Mucosa of rectum (tissue), 2 donors: ENCODE data around the gene CAMK1D.

ENCODE experiments used
- H3K27ac ChIP-seq, 2 donors: one replicate each; pipeline ENCODE4 v1.7.0; 2013; ENCODE audit warnings: inconsistent platforms in 2 of 2, low read depth in 2 of 2, low read length in 2 of 2
- H3K27me3 ChIP-seq, 2 donors: one replicate each; pipeline ENCODE4 v1.7.0; 2013; ENCODE audit warnings: low read length in 2 of 2; ENCODE audit not compliant: control insufficient read depth in 2 of 2, insufficient read depth in 2 of 2
- H3K36me3 ChIP-seq, 2 donors: one replicate each; pipeline ENCODE4 v1.7.0; 2013; ENCODE audit warnings: low read length in 2 of 2; ENCODE audit not compliant: control insufficient read depth in 2 of 2, insufficient read depth in 2 of 2
- H3K4me1 ChIP-seq, 2 donors: one replicate each; pipeline ENCODE4 v1.7.0; 2013; ENCODE audit warnings: low read length in 2 of 2, mild to moderate bottlenecking in 1 of 2; ENCODE audit not compliant: control insufficient read depth in 2 of 2, insufficient read depth in 2 of 2
- H3K4me3 ChIP-seq, 2 donors: one replicate each; pipeline ENCODE4 v1.7.0; 2013; ENCODE audit warnings: low read length in 2 of 2
- H3K9ac ChIP-seq, 2 donors: one replicate each; pipeline ENCODE4 v1.7.0; 2013; ENCODE audit warnings: low read length in 2 of 2, low read depth in 1 of 2, mild to moderate bottlenecking in 1 of 2
- H3K9me3 ChIP-seq, 2 donors: one replicate each; pipeline ENCODE4 v1.7.0; 2013; ENCODE audit warnings: low read length in 2 of 2; ENCODE audit not compliant: control insufficient read depth in 2 of 2
- donor health status: healthy.
- donor health status: Normal muscosa, but diverticular disease.

Gene CAMK1D

DNA sequence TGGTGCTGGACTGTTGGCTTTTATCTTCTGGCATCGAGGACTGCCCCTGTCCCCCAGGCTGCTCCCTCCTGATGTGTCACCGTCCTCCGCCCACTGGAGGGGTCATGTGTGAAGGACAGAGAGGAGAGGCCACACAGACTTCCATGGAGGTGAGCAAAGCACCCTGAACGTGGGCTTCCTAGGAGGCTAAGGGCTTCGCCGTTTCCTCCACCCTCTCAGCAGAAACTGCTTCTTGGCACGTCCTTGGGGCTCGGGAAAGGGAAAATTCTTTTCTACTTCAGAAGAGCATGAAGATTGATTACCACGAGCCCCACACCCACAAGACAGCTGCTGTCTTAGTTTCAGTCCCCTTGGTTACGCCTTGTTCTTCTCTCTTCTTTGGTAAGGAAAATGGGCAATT, 433.9 kb downstream of the CAMK1D start:
- Histone ChIP-seq H3K4me3 (no peak overlapping the region), H3K9me3 (no peaks in the 10 kb centered on the region), H3K36me3 (peaks cover 2 to 5% of the 10 kb centered on the region in 2 donors), H3K27me3 (no peaks in the 10 kb centered on the region), H3K27ac (no peak overlapping the region), H3K9ac (no peak overlapping the region), H3K4me1 (no peaks in the 10 kb centered on the region)

DNA sequence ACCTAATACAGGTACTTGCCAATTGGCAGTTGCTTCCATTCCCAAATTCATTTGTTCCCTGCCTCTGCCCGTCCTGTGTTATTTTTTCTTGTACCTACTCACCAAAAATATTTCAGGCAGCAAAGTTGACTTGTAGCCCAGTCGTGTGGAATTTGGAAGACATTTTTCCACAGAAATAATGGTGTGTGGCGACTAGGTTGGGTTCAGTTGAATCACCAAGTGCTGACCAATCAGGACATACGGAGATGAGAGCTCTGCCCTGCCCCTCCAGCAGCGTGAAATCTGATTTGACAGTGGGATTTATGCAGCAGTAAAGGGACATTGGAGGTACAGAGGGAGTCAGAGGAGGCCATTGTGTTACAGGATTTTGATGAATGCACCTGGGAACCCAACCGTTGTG, 435.3 kb downstream of the CAMK1D start:
- Histone ChIP-seq H3K9me3 (no peaks in the 10 kb centered on the region), H3K9ac (no peak overlapping the region), H3K27me3 (no peaks in the 10 kb centered on the region), H3K27ac (no peak overlapping the region), H3K4me3 (no peak overlapping the region), H3K4me1 (no peaks in the 10 kb centered on the region), H3K36me3 (peaks cover 2 to 5% of the 10 kb centered on the region in 2 donors)

DNA sequence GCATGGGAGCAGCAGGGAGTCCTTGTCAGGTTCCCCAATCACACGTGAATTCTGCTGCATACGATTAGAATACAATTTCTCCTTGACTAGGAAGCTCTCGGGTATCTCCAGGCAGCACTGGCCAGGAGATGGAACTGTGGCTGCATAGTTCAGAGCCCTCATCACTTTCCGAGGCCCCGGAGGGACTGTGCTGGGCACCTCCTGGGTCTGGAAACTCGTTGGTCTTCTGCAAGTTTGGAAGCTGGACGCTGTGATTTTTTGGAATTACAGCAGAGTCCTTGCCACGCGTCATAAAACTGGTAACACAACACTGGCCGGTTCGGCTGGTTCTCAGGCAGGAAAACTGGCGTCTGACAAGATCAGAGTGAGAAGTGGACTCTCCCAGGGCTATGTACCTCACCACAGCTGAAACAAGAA, 436.1 kb downstream of the CAMK1D start:
- Histone ChIP-seq H3K4me1 (no peaks in the 10 kb centered on the region), H3K9ac (no peak overlapping the region), H3K9me3 (no peaks in the 10 kb centered on the region), H3K27ac (no peak overlapping the region), H3K36me3 (peaks cover 2 to 5% of the 10 kb centered on the region in 2 donors), H3K27me3 (no peaks in the 10 kb centered on the region), H3K4me3 (no peak overlapping the region)

DNA sequence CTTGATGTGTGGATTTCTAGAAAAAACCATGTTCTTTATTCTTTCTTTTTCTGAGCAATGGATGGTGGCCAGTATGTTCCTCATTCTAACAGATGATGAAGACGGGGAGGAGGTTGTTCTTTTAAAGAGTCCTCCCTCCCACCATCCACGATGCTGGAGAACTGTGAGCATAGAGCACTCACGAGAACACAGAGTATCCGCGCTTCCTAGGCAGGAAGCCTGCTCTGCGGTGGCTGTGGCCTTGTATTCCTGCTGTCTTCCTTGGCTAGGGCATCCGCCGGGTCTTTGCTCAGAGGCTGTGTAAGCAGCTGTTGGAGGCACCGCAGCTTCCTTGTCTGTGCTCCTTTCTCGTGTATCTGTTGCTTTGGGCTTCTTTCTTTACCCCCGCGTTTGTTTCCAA, 437.9 kb downstream of the CAMK1D start:
- Histone ChIP-seq H3K9me3 (no peaks in the 10 kb centered on the region), H3K4me1 (no peaks in the 10 kb centered on the region), H3K36me3 (peaks cover under 1 to 5% of the 10 kb centered on the region in 2 donors), H3K27me3 (no peaks in the 10 kb centered on the region), H3K27ac (no peak overlapping the region), H3K9ac (no peak overlapping the region), H3K4me3 (no peak overlapping the region)

DNA sequence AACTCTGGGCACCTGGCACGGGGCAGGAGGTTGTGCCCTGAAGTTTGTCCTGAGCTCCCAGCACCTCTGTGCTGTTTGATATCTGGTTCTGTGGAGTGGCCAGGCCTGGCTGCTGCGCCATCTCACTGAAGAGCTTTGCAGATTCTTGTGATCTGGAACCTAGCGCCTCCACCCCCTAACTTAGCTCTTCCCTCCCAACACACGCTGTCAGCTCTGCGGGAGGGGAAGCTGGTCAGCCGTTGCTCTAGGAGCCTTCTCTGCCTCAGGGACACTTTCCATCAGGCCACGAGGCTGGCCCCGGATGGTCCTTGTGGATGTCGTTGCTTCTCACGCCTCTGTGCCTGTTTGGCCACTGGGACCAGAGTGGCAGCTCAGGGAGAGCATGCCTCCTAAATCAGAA, 438.9 kb downstream of the CAMK1D start:
- Histone ChIP-seq H3K4me3 (no peak overlapping the region), H3K36me3 (peaks cover 5% of the 10 kb centered on the region in 2 donors), H3K27ac (no peak overlapping the region), H3K9me3 (no peaks in the 10 kb centered on the region), H3K4me1 (no peaks in the 10 kb centered on the region), H3K9ac (no peak overlapping the region), H3K27me3 (no peaks in the 10 kb centered on the region)

DNA sequence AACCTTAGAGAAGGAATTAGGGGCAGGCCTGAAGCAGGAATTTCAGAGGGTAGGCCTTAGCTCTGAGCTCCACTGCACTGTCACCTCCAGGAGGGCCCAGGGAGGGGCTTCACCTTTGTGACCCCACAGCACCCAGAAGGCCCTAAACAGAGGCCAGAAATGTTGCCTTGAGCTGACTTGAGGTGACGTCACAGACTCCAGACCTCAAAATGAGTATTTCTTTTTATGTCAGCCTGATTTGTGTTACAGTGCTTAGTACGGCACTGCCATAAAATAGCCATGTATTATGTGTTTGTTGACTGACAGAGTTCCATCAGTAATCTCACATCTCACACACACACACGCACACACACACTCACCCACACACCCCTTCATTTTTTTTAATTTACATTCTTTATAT, 440.9 kb downstream of the CAMK1D start:
- Histone ChIP-seq H3K4me3 (no peak overlapping the region), H3K27ac (no peak overlapping the region), H3K4me1 (no peaks in the 10 kb centered on the region), H3K27me3 (no peaks in the 10 kb centered on the region), H3K36me3 (peaks cover 5% of the 10 kb centered on the region in 2 donors), H3K9me3 (no peaks in the 10 kb centered on the region), H3K9ac (no peak overlapping the region)

DNA sequence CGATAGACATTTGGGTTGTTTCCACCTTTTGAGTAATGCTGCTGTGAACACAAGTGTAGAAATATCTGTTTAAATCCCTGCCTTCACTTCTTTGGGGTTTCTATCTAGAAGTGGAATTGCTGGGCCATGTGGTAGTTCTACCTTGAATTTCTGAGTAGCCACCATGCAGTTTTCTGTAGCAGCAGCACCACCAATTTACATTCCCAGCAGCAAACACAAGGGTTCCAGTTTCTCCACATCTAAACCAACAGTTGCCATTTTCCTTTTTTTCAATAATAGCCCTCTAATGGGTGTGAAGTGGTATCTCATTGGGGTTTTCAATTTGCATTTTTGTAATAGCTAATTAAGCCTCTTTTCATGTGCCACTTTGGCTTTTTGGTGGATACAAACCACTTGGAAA, 442.4 kb downstream of the CAMK1D start:
- H3K9ac ChIP-seq = no peak overlapping the region
- peaks cover 3 to 5% of the 10 kb centered on the region in 2 donors for H3K36me3 ChIP-seq
- H3K9me3 ChIP-seq = no peaks in the 10 kb centered on the region
- no peak overlapping the region for H3K4me3 ChIP-seq
- no peaks in the 10 kb centered on the region for H3K4me1 ChIP-seq
- no peaks in the 10 kb centered on the region for H3K27me3 ChIP-seq
- no peak overlapping the region for H3K27ac ChIP-seq

DNA sequence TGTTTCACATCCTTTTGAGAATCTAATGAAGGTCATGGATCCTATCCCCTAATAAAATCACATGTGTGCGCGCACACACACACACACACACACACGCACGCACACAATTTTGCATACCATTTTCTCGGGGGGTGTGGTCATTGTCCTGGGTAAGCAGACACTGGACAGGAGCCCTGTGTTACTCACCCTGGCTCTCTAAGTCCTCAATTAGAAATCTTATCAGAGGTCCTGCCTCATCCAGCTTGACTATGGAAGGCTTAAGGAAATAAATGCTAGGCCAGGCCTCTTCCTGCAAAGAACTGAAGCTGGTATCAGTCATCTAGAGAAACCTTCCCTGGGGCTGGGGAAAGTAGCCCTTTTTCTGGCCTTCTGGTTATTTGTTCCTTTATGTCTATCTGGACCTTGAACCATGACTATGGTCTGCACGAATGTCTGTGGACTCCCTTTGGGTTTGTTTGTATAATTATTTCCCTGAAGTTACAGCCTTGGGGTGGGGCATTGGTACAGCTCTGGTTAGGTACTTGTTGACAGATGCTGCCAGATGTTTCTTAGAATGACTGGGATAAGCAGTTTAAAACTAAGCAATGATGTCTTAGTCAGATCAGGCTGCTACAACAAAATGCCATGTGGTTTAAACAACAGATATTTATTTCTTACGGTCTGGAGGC, 443.7 kb downstream of the CAMK1D start:
- peaks cover 3 to 5% of the 10 kb centered on the region in 2 donors for H3K36me3 ChIP-seq

DNA sequence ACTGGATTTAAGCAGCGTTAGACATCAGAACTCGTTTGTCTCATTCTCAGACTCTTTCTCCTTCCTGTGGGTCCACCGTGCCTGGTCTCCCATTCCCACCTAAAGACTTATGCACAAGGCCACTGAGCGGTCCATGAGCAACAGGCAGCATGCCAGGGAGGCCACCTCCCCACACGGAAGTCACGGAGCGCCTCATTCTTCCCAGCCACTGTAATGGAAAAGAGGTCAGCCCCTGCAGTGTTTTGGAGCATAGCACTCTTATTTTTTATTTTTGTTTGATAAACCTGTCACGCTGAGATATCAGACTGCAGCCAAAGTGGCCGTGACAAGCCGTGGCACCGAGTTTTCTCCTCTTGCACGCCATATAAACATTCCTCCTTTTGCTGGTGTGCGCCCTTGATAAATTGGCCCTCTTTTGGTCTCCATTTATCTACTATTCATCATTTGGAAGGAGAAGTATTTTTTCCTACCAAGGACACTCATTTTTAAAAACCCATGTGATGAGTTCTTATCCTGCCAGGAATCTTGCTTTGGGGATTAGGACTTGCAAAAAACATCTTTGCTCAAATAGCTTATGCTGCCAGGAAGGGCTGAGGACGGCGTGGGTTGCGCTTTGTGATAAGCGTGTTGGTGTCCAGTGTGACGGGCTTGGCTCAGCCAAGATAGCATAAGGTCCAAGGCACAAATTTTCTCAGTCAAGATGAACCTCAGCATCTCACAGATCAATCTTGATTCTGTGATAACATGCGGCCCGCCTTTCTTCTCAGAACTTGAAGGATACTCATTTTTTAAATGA, 446.2 kb downstream of the CAMK1D start:
- H3K9me3 ChIP-seq = no peaks in the 10 kb centered on the region
- H3K36me3 ChIP-seq = peaks cover 3 to 5% of the 10 kb centered on the region in 2 donors
- H3K27me3 ChIP-seq = no peaks in the 10 kb centered on the region
- H3K27ac ChIP-seq = no peak overlapping the region
- H3K9ac ChIP-seq = no peak overlapping the region
- H3K4me1 ChIP-seq = no peaks in the 10 kb centered on the region
- H3K4me3 ChIP-seq = no peak overlapping the region

More for the DNA sequence above, 443.7 kb downstream of the CAMK1D start:
- no peaks in the 10 kb centered on the region for H3K9me3 ChIP-seq
- no peaks in the 10 kb centered on the region for H3K4me1 ChIP-seq
- no peak overlapping the region for H3K27ac ChIP-seq
- H3K4me3 ChIP-seq = no peak overlapping the region
- no peak overlapping the region for H3K9ac ChIP-seq
- H3K27me3 ChIP-seq = no peaks in the 10 kb centered on the region

DNA sequence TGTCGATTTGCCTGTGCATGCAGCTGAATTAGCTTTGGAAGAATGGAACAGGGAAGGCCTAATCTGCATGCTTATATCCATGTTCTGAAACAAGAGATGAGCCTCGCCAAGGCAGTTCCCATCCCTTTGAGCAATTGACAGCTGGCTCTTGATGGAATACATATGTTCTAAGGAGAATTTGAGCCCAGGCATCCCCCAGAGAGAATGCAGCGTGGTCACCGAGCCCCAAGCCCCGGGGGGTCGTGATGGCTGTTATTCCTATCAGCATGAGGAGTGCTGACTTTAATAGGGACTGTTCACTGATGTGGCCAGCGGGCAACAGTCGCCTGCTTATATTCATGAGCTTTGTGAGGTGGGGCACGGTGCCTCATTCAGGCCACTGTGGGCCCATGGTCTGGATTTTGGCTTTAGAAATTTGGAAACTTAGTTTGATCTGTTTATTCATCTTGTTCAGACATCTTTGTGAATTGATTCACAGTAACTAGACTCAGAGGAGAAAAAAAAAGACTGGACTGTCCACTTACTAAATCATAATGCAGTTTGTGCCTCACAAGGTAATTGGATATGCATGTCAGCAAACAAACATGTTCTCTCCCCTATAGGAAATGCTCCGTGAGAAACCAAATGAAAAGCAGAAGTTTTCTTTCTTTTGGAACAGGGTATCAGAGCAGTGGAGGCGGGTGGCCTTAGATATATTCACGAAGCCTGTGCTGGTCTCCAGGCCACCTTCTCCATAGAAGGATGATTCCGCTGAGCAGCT, 447.2 kb downstream of the CAMK1D start:
- Histone ChIP-seq H3K9me3 (no peaks in the 10 kb centered on the region), H3K4me1 (no peaks in the 10 kb centered on the region), H3K27me3 (no peaks in the 10 kb centered on the region), H3K9ac (no peak overlapping the region), H3K4me3 (no peak overlapping the region), H3K36me3 (peaks cover 3 to 5% of the 10 kb centered on the region in 2 donors), H3K27ac (no peak overlapping the region)
